ENCODE results near the gene MANEAL. TPM values are rescaled to one million over a fixed set of nuclear protein-coding genes. Genes with fewer than 3 reads are reported as not detected.

Gene MANEAL
- total RNA-seq, 2 experiments from 2014 or later: 0.69 to 0.74 TPM

- intact Hi-C loops (cut with micrococcal nuclease): loop anchor here (2.0 kb wide), 1 partner anchor 31 kb away; the partner anchor contains the start of gene EPHA10
- Mint-ChIP-seq H3K27me3 (ENCODE audit: low read depth) (peaks cover 33% of the 10 kb centered on the region), H3K4me3 (peak overlapping the region; percentile 64), H3K4me1 (ENCODE audit: low read depth) (peaks cover 11% of the 10 kb centered on the region), H3K9me3 (no peaks in the 10 kb centered on the region), H3K27ac (no peak overlapping the region), H3K36me3 (ENCODE audit: low read depth) (peaks cover 3% of the 10 kb centered on the region)
- DNase-seq: peak; percentile 67
- CTCF ChIA-PET: interaction anchor here (1.0 kb wide), 1 partner anchor 113 kb away, joined by 3 read pairs; no protein-coding TSS in a partner anchor
Observed at GRCh38 chr1:37795340-37796125, 1.9 kb downstream of the MANEAL start.

GRCh38 chr1:37797750-37798345, 4.2 kb downstream of the MANEAL start:
- CTCF ChIA-PET: interaction anchor here (0.6 kb wide), 1 partner anchor 23 kb away, joined by 3 read pairs; no protein-coding TSS in a partner anchor
- no peak overlapping the region for H3K4me3 Mint-ChIP-seq

GRCh38 chr1:37802439-37802838, 8.8 kb downstream of the MANEAL start:
- CTCF ChIA-PET: interaction anchor here (0.7 kb wide), 1 partner anchor 240 kb away, joined by 6 read pairs; no protein-coding TSS in a partner anchor
- no peak for DNase-seq
- H3K27ac Mint-ChIP-seq: no peak overlapping the region
- intact Hi-C loops (cut with micrococcal nuclease): loop anchor here (5.0 kb wide), 1 partner anchor 1135 kb away; no protein-coding TSS in a partner anchor
- H3K9me3 Mint-ChIP-seq: no peaks in the 10 kb centered on the region
- peaks cover 44% of the 10 kb centered on the region for H3K36me3 Mint-ChIP-seq (ENCODE audit: low read depth)
- peaks cover 20% of the 10 kb centered on the region for H3K4me1 Mint-ChIP-seq (ENCODE audit: low read depth)
- H3K4me3 Mint-ChIP-seq: no peak overlapping the region
- no peaks in the 10 kb centered on the region for H3K27me3 Mint-ChIP-seq (ENCODE audit: low read depth)

More at GRCh38 chr1:37797750-37798345, 4.2 kb downstream of the MANEAL start:
- no peak for DNase-seq
- Mint-ChIP-seq H3K4me1 (ENCODE audit: low read depth) (peaks cover 11% of the 10 kb centered on the region), H3K9me3 (no peaks in the 10 kb centered on the region), H3K27me3 (ENCODE audit: low read depth) (peaks cover 14% of the 10 kb centered on the region), H3K36me3 (ENCODE audit: low read depth) (peaks cover 16% of the 10 kb centered on the region), H3K27ac (no peak overlapping the region)
- intact Hi-C loops (cut with micrococcal nuclease): no loop called here

GRCh38 chr1:37807220-37807554, 13.5 kb downstream of the MANEAL start:
- peak overlapping the region; percentile 66 for H3K27ac Mint-ChIP-seq
- H3K4me1 Mint-ChIP-seq (ENCODE audit: low read depth): peaks cover 40% of the 10 kb centered on the region
- no peaks in the 10 kb centered on the region for H3K9me3 Mint-ChIP-seq
- intact Hi-C loops (cut with micrococcal nuclease): loop anchor here (5.0 kb wide), 3 partner anchors 125 to 330 kb away; no protein-coding TSS in a partner anchor
- CTCF ChIA-PET: interaction anchor here (0.6 to 1.9 kb wide), 2 partner anchors 21 to 53 kb away, joined by 3 to 18 read pairs; partner anchors contain the start of gene MTF1
- H3K27me3 Mint-ChIP-seq (ENCODE audit: low read depth): no peaks in the 10 kb centered on the region
- DNase-seq: no peak
- H3K36me3 Mint-ChIP-seq (ENCODE audit: low read depth): peaks cover 40% of the 10 kb centered on the region
- peak overlapping the region; percentile 81 for H3K4me3 Mint-ChIP-seq

GRCh38 chr1:37807555-37808368, 14.1 kb downstream of the MANEAL start, which contains the start of the genes C1orf122 and YRDC:
C1orf122 (plus strand) TSS chr1:37807790; CDS start chr1:37808405, 615 bp downstream.
YRDC (minus strand) TSS chr1:37808208; CDS start chr1:37808180, 28 bp downstream.
- Mint-ChIP-seq H3K36me3 (ENCODE audit: low read depth) (peaks cover 34% of the 10 kb centered on the region), H3K4me3 (peak within 1 kb of the TSS; percentile 95), H3K27me3 (ENCODE audit: low read depth) (no peaks in the 10 kb centered on the region), H3K4me1 (ENCODE audit: low read depth) (peaks cover 40% of the 10 kb centered on the region), H3K27ac (peak within 1 kb of the TSS; percentile 93), H3K9me3 (no peaks in the 10 kb centered on the region)
- CTCF ChIA-PET: interaction anchor here (0.6 to 1.9 kb wide), 2 partner anchors 21 to 52 kb away, joined by 3 to 18 read pairs; partner anchors contain the start of gene MTF1
- peak; percentile 92 for DNase-seq
- intact Hi-C loops (cut with micrococcal nuclease): loop anchor here (1.0 to 5.0 kb wide), 5 partner anchors 53 to 330 kb away; partner anchors contain the start of gene CDCA8

GRCh38 chr1:37808369-37809319, 15.0 kb downstream of the MANEAL start:
- H3K36me3 Mint-ChIP-seq (ENCODE audit: low read depth): peaks cover 29% of the 10 kb centered on the region
- intact Hi-C loops (cut with micrococcal nuclease): loop anchor here (1.0 to 5.0 kb wide), 5 partner anchors 52 to 331 kb away; partner anchors contain the start of gene CDCA8

GRCh38 chr1:37809942-37810341, 16.3 kb downstream of the MANEAL start:
- intact Hi-C loops (cut with micrococcal nuclease): loop anchor here (2.0 to 5.0 kb wide), 4 partner anchors 122 to 333 kb away; partner anchors contain the start of gene SF3A3
- Mint-ChIP-seq H3K9me3 (no peaks in the 10 kb centered on the region), H3K27me3 (ENCODE audit: low read depth) (no peaks in the 10 kb centered on the region), H3K36me3 (ENCODE audit: low read depth) (peaks cover 23% of the 10 kb centered on the region), H3K27ac (no peak overlapping the region), H3K4me1 (ENCODE audit: low read depth) (peaks cover 35% of the 10 kb centered on the region), H3K4me3 (no peak overlapping the region)
- no peak for DNase-seq
- CTCF ChIA-PET: interaction anchor here (1.0 kb wide), 1 partner anchor 49 kb away, joined by 3 read pairs; the partner anchor contains the start of gene MTF1

More at GRCh38 chr1:37808369-37809319, 15.0 kb downstream of the MANEAL start:
- Mint-ChIP-seq H3K27ac (peak overlapping the region; percentile 93), H3K4me1 (ENCODE audit: low read depth) (peaks cover 40% of the 10 kb centered on the region), H3K9me3 (no peaks in the 10 kb centered on the region), H3K27me3 (ENCODE audit: low read depth) (no peaks in the 10 kb centered on the region), H3K4me3 (peak overlapping the region; percentile 95)
- DNase-seq: no peak
- CTCF ChIA-PET: interaction anchor here (1.9 kb wide), 1 partner anchor 51 kb away, joined by 18 read pairs; the partner anchor contains the start of gene MTF1

- no peak overlapping the region for H3K27ac Mint-ChIP-seq
- no peaks in the 10 kb centered on the region for H3K9me3 Mint-ChIP-seq
Observed at GRCh38 chr1:37811027-37811655, 17.5 kb downstream of the MANEAL start.

GRCh38 chr1:37813529-37814145, 20.0 kb downstream of the MANEAL start:
- Mint-ChIP-seq H3K36me3 (ENCODE audit: low read depth) (peaks cover 14% of the 10 kb centered on the region), H3K27ac (no peak overlapping the region), H3K9me3 (no peaks in the 10 kb centered on the region), H3K4me1 (ENCODE audit: low read depth) (peaks cover 19% of the 10 kb centered on the region), H3K27me3 (ENCODE audit: low read depth) (no peaks in the 10 kb centered on the region), H3K4me3 (no peak overlapping the region)
- no peak for DNase-seq
- CTCF ChIA-PET: no interaction called here
- intact Hi-C loops (cut with micrococcal nuclease): no loop called here

More at GRCh38 chr1:37811027-37811655, 17.5 kb downstream of the MANEAL start:
- H3K4me1 Mint-ChIP-seq (ENCODE audit: low read depth): peaks cover 28% of the 10 kb centered on the region
- H3K4me3 Mint-ChIP-seq: no peak overlapping the region
- intact Hi-C loops (cut with micrococcal nuclease): loop anchor here (2.0 kb wide), 1 partner anchor 180 kb away; the partner anchor contains the start of gene SF3A3
- no peaks in the 10 kb centered on the region for H3K27me3 Mint-ChIP-seq (ENCODE audit: low read depth)
- CTCF ChIA-PET: interaction anchor here (1.2 kb wide), 1 partner anchor 49 kb away, joined by 6 read pairs; the partner anchor contains the start of gene MTF1
- DNase-seq: peak; percentile 73
- H3K36me3 Mint-ChIP-seq (ENCODE audit: low read depth): peaks cover 17% of the 10 kb centered on the region

- DNase-seq: no peak
- CTCF ChIA-PET: no interaction called here
- Mint-ChIP-seq H3K4me1 (ENCODE audit: low read depth) (peaks cover 13% of the 10 kb centered on the region), H3K4me3 (no peak overlapping the region), H3K36me3 (ENCODE audit: low read depth) (peaks cover 14% of the 10 kb centered on the region), H3K27ac (no peak overlapping the region), H3K9me3 (no peaks in the 10 kb centered on the region), H3K27me3 (ENCODE audit: low read depth) (no peaks in the 10 kb centered on the region)
- intact Hi-C loops (cut with micrococcal nuclease): no loop called here
Observed at GRCh38 chr1:37814252-37814651, 20.6 kb downstream of the MANEAL start.

All from activated naive CD4-positive, alpha-beta T cell treated with anti-CD3 and anti-CD28 coated beads for 36 hours (primary cell).